Natural killer cell (primary cell): ENCODE measurements around the gene NPC1. TPM values are rescaled to one million over a fixed set of nuclear protein-coding genes. Genes with fewer than 3 reads are reported as not detected.

Experiments used
- ATAC-seq, 3 donors: fragments of 150-1000 bp in 2 of 3; fragments of 200-7000 bp in 1 of 3; cut with Tn5 transposase; 1 replicate in 1 of 3; 2 replicates in 2 of 3; pipeline ENCODE4 v1.10.0; 2021; ENCODE audit warnings: mild to moderate bottlenecking in 2 of 3, moderate library complexity in 2 of 3
- DNase-seq, 2 donors: peaks; one replicate each; pipeline versions ENCODE4 v3.0.0 to v3.0.0-alpha.2; 2013 to 2021; ENCODE audit warnings: mixed read lengths in 1 of 2
- H3K27ac ChIP-seq: one replicate; pipeline ENCODE4 v1.5.1; 2013; ENCODE audit warnings: mild to moderate bottlenecking, low read length
- H3K27me3 ChIP-seq: one replicate; pipeline ENCODE4 v1.6.1; 2013; ENCODE audit warnings: low read length; ENCODE audit not compliant: control insufficient read depth, insufficient read depth
- H3K36me3 ChIP-seq: one replicate; pipeline ENCODE4 v1.6.1; 2013; ENCODE audit warnings: low read length; ENCODE audit not compliant: control insufficient read depth, insufficient read depth
- H3K4me1 ChIP-seq: one replicate; pipeline ENCODE4 v1.6.1; 2013; ENCODE audit warnings: low read length; ENCODE audit not compliant: control insufficient read depth, insufficient read depth
- H3K4me3 ChIP-seq: one replicate; pipeline ENCODE4 v1.5.1; 2013; ENCODE audit warnings: low read length
- H3K9me3 ChIP-seq: one replicate; pipeline ENCODE4 v1.6.1; 2013; ENCODE audit warnings: low read length; ENCODE audit not compliant: control insufficient read depth, insufficient read depth
- H3K27ac Mint-ChIP-seq, 2 donors: one replicate each; pipeline ENCODE4 v1.8.0; 2022; ENCODE audit warnings: mild to moderate bottlenecking in 2 of 2, mixed read lengths in 2 of 2, moderate library complexity in 1 of 2
- H3K27me3 Mint-ChIP-seq, 2 donors: one replicate each; pipeline ENCODE4 v1.8.0; 2022; ENCODE audit warnings: low read depth in 2 of 2, mixed read lengths in 2 of 2
- H3K36me3 Mint-ChIP-seq: one replicate; pipeline ENCODE4 v1.8.0; 2022; ENCODE audit warnings: mixed read lengths
- H3K4me1 Mint-ChIP-seq, 2 donors: one replicate each; pipeline ENCODE4 v1.8.0; 2022; ENCODE audit warnings: mixed read lengths in 2 of 2
- H3K4me3 Mint-ChIP-seq: one replicate; pipeline ENCODE4 v1.8.0; 2022; ENCODE audit warnings: mild to moderate bottlenecking, moderate library complexity, mixed read lengths
- H3K9me3 Mint-ChIP-seq, 2 donors: one replicate each; pipeline ENCODE4 v1.8.0; 2022; ENCODE audit warnings: mixed read lengths in 2 of 2
- WGBS: methylation state at CpG from one replicate; pipeline ENCODE4 v1.1.7; 2013; ENCODE audit warnings: missing lambda C conversion rate; ENCODE audit not compliant: insufficient coverage; 5-methylcytosine and 5-hydroxymethylcytosine counted together
- intact Hi-C: fragments of 100-400 bp; cut with micrococcal nuclease; formaldehyde crosslinking; loops from one replicate; pipeline ENCODE4 v1.14.2; 2022
- total RNA-seq, 4 donors: library from RNA; stranded (reverse); fragments of 120-200 nt in 1 of 4; gene quantifications; one replicate each; pipeline versions ENCODE4 v1.2.3 to v1.2.4, GENCODE V29; 2013 to 2022
- TF ChIP-seq, protein P1 (sequence below): fragments of 200-600 bp; IDR thresholded peaks from one replicate; pipeline ENCODE4 v1.8.0; 2022; ENCODE audit warnings: antibody characterized with exemption

NPC1 gene
- total RNA-seq, 3 donors from 2014 or later (not counting 1 experiment from before 2014, with no cell fraction given), result 143 to 203 (median 173) TPM

GRCh38 chr18:23608211-23608610 lies 21.9 kb upstream of the NPC1 start:
- Histone ChIP-seq H3K27me3 (no peaks in the 10 kb centered on the region), H3K27ac (no peak overlapping the region), H3K4me1 (no peaks in the 10 kb centered on the region), H3K9me3 (no peaks in the 10 kb centered on the region), H3K36me3 (no peaks in the 10 kb centered on the region), H3K4me3 (no peak overlapping the region)
- Mint-ChIP-seq H3K4me1 (no peaks in the 10 kb centered on the region), H3K27me3 (peaks cover 0 to 9% of the 10 kb centered on the region in 2 donors), H3K36me3 (no peaks in the 10 kb centered on the region), H3K9me3 (no peaks in the 10 kb centered on the region), H3K27ac (no peak overlapping the region), H3K4me3 (no peak overlapping the region)
- intact Hi-C loops, result no loop called here
- TF ChIP-seq, protein P1, sequence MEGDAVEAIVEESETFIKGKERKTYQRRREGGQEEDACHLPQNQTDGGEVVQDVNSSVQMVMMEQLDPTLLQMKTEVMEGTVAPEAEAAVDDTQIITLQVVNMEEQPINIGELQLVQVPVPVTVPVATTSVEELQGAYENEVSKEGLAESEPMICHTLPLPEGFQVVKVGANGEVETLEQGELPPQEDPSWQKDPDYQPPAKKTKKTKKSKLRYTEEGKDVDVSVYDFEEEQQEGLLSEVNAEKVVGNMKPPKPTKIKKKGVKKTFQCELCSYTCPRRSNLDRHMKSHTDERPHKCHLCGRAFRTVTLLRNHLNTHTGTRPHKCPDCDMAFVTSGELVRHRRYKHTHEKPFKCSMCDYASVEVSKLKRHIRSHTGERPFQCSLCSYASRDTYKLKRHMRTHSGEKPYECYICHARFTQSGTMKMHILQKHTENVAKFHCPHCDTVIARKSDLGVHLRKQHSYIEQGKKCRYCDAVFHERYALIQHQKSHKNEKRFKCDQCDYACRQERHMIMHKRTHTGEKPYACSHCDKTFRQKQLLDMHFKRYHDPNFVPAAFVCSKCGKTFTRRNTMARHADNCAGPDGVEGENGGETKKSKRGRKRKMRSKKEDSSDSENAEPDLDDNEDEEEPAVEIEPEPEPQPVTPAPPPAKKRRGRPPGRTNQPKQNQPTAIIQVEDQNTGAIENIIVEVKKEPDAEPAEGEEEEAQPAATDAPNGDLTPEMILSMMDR, result no peak
- 85% methylated on average over 2 of the region's 2 CpGs for WGBS
- no peak for DNase-seq
- ATAC-seq, result no peak

DNA sequence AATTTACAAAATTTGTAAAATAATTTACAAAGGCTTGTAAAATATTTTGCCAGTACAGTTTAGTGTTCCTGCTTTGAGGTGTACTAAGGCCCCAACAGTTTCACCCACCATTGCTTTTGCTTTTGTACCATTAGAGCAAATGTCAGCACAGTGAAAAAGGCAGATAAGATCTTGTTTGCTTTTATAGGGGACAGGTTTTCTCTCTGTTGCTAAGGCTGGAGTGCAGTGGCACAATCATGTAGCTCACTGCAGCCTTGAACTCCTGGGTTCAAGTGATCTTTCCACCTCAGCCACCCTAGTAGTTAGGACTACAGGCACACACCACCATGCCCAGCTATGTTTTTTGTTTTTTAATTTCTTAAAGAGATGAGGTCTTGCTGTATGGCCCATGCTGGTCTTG lies 19.6 kb upstream of the NPC1 start:
- DNase-seq (no peak), ATAC-seq (no peak)
- H3K27ac ChIP-seq, result no peak overlapping the region
- Mint-ChIP-seq H3K9me3 (no peaks in the 10 kb centered on the region), H3K36me3 (no peaks in the 10 kb centered on the region), H3K27me3 (peaks cover 2 to 3% of the 10 kb centered on the region in 2 donors), H3K4me1 (no peaks in the 10 kb centered on the region), H3K27ac (no peak overlapping the region), H3K4me3 (no peak overlapping the region)
- H3K4me1 ChIP-seq, result no peaks in the 10 kb centered on the region
- intact Hi-C loops, result no loop called here
- H3K4me3 ChIP-seq, result no peak overlapping the region
- H3K36me3 ChIP-seq, result no peaks in the 10 kb centered on the region
- TF ChIP-seq, protein P1, result no peak
- no peaks in the 10 kb centered on the region for H3K9me3 ChIP-seq
- H3K27me3 ChIP-seq, result no peaks in the 10 kb centered on the region

GRCh38 chr18:23599809-23600208 lies 13.5 kb upstream of the NPC1 start:
- Mint-ChIP-seq H3K4me1 (no peaks in the 10 kb centered on the region), H3K36me3 (no peaks in the 10 kb centered on the region), H3K27me3 (peaks cover 6 to 9% of the 10 kb centered on the region in 2 donors), H3K9me3 (no peaks in the 10 kb centered on the region), H3K4me3 (no peak overlapping the region), H3K27ac (no peak overlapping the region)
- no peak for DNase-seq
- no peak for ATAC-seq
- WGBS, result no CpG with 5 or more reads among the region's 1 CpG
- no peak overlapping the region for H3K4me3 ChIP-seq
- no peaks in the 10 kb centered on the region for H3K4me1 ChIP-seq
- TF ChIP-seq, protein P1, result no peak
- H3K27me3 ChIP-seq, result peaks cover 2% of the 10 kb centered on the region
- H3K9me3 ChIP-seq, result no peaks in the 10 kb centered on the region
- H3K27ac ChIP-seq, result no peak overlapping the region
- no peaks in the 10 kb centered on the region for H3K36me3 ChIP-seq
- intact Hi-C loops, result no loop called here

DNA sequence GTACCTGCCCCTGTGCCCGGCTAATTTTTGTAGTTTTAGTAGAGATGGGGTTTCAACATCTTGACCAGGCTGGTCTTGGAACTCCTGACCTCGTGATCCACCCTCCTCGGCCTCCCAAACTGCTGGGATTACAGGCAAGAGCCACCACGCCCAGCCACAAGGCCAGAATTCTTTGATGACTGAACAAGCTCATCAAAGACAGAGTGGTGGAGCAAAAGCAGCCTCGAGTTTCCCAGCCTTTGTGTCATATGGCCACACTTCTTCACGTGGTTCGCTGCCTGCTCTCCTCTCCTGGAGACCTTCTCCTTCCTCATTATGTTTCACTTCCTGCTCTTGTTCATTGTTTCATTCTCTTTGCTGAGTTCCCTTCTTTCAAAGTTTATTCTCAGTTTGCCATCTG lies 9.9 kb upstream of the NPC1 start:
- Histone ChIP-seq H3K27me3 (peaks cover 2% of the 10 kb centered on the region), H3K27ac (no peak overlapping the region), H3K36me3 (no peaks in the 10 kb centered on the region), H3K4me3 (no peak overlapping the region), H3K4me1 (no peaks in the 10 kb centered on the region), H3K9me3 (no peaks in the 10 kb centered on the region)
- H3K27ac Mint-ChIP-seq, result no peak overlapping the region
- no peaks in the 10 kb centered on the region for H3K4me1 Mint-ChIP-seq
- ATAC-seq (no peak), DNase-seq (no peak)
- no peak overlapping the region for H3K4me3 Mint-ChIP-seq
- H3K9me3 Mint-ChIP-seq, result no peaks in the 10 kb centered on the region
- TF ChIP-seq, protein P1, result no peak
- intact Hi-C loops, result no loop called here
- WGBS, result 60% methylated on average over 7 of the region's 7 CpGs
- peaks cover 6 to 13% of the 10 kb centered on the region in 2 donors for H3K27me3 Mint-ChIP-seq
- H3K36me3 Mint-ChIP-seq, result no peaks in the 10 kb centered on the region
